ENCODE results near the gene REV1.
"Not testable (repeated sequence)": the region's sequence is repeated elsewhere in the genome, so short reads cannot be mapped to it uniquely, and the experiment has no call there.

Gene REV1

GRCh38 chr2:99503662-99504416 is 14.0 kb upstream of the REV1 start:
- H3K4me1 ChIP-seq (ENCODE audit: control insufficient read depth, insufficient read depth, low read length); H3K36me3 ChIP-seq (ENCODE audit: control insufficient read depth, insufficient read depth, low read length); H3K9ac ChIP-seq (ENCODE audit: low read depth, low read length); H3K9me3 ChIP-seq (ENCODE audit: control insufficient read depth, insufficient read depth, low read length); H3K27me3 ChIP-seq (ENCODE audit: control insufficient read depth, insufficient read depth, low read length); H3K4me3 ChIP-seq (ENCODE audit: low read depth, low read length): not testable (repeated sequence)

GRCh38 chr2:99496021-99496420 is 6.2 kb upstream of the REV1 start:
- Histone ChIP-seq H3K36me3 (ENCODE audit: control insufficient read depth, insufficient read depth, low read length) (no peaks in the 10 kb centered on the region), H3K9me3 (ENCODE audit: control insufficient read depth, insufficient read depth, low read length) (no peaks in the 10 kb centered on the region), H3K4me3 (ENCODE audit: low read depth, low read length) (no peak overlapping the region), H3K4me1 (ENCODE audit: control insufficient read depth, insufficient read depth, low read length) (no peaks in the 10 kb centered on the region), H3K27me3 (ENCODE audit: control insufficient read depth, insufficient read depth, low read length) (no peaks in the 10 kb centered on the region), H3K9ac (ENCODE audit: low read depth, low read length) (no peak overlapping the region)

DNA sequence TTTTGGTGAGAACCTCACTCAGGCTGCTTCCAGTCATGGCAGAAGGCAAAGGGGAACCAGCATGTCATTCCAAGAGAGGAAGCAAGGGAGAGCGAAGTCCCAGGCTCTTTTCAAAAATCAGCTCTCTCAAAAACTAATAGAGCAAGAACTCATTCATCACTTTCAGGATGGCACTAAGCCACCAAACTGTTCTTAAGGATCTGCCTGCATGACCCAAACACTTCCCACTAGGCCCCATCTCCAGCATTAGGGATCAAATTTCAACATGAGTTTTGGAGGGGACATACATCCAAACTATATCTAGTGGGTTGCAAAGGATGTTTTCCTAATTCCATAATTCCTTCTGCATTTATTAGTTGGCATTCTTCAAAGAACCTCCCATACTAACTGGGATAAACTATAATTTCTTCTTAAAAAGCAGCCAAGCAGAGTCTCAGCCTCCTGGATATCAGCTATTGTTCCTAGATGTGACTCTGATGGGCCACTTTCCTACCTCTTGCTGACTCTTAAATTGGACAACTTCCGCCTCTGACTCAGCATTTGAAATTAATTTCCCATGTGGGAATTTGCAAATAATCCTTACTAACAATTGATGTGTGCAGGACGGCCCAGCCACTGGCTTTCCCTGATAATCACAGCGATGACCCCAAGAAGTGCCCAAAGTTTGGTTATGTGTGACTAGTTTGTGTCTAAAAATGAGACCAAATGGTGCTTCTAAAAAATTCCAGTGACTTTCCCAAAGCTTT is 5.5 kb upstream of the REV1 start:
- Histone ChIP-seq H3K9me3 (ENCODE audit: control insufficient read depth, insufficient read depth, low read length) (no peaks in the 10 kb centered on the region), H3K36me3 (ENCODE audit: control insufficient read depth, insufficient read depth, low read length) (no peaks in the 10 kb centered on the region), H3K27me3 (ENCODE audit: control insufficient read depth, insufficient read depth, low read length) (no peaks in the 10 kb centered on the region), H3K4me3 (ENCODE audit: low read depth, low read length) (no peak overlapping the region), H3K4me1 (ENCODE audit: control insufficient read depth, insufficient read depth, low read length) (no peaks in the 10 kb centered on the region), H3K9ac (ENCODE audit: low read depth, low read length) (no peak overlapping the region)

- Histone ChIP-seq H3K27me3 (ENCODE audit: control insufficient read depth, insufficient read depth, low read length) (no peaks in the 10 kb centered on the region), H3K9ac (ENCODE audit: low read depth, low read length) (no peak overlapping the region), H3K9me3 (ENCODE audit: control insufficient read depth, insufficient read depth, low read length) (no peaks in the 10 kb centered on the region), H3K4me3 (ENCODE audit: low read depth, low read length) (no peak overlapping the region), H3K4me1 (ENCODE audit: control insufficient read depth, insufficient read depth, low read length) (no peaks in the 10 kb centered on the region), H3K36me3 (ENCODE audit: control insufficient read depth, insufficient read depth, low read length) (no peaks in the 10 kb centered on the region)
Observed at GRCh38 chr2:99492721-99493120, 2.9 kb upstream of the REV1 start.

- no peaks in the 10 kb centered on the region for H3K27me3 ChIP-seq (ENCODE audit: control insufficient read depth, insufficient read depth, low read length)
- H3K4me1 ChIP-seq (ENCODE audit: control insufficient read depth, insufficient read depth, low read length), result no peaks in the 10 kb centered on the region
- H3K36me3 ChIP-seq (ENCODE audit: control insufficient read depth, insufficient read depth, low read length), result no peaks in the 10 kb centered on the region
- H3K9me3 ChIP-seq (ENCODE audit: control insufficient read depth, insufficient read depth, low read length), result no peaks in the 10 kb centered on the region
- H3K4me3 ChIP-seq (ENCODE audit: low read depth, low read length), result peak overlapping the region; percentile 70
- no peak overlapping the region for H3K9ac ChIP-seq (ENCODE audit: low read depth, low read length)
Observed at GRCh38 chr2:99490623-99491461, 1.0 kb upstream of the REV1 start.

GRCh38 chr2:99489063-99489760 is 605 bp downstream of the REV1 start:
- H3K9me3 ChIP-seq (ENCODE audit: control insufficient read depth, insufficient read depth, low read length), result no peaks in the 10 kb centered on the region

GRCh38 chr2:99488539-99489062 is 1.2 kb downstream of the REV1 start:
- Histone ChIP-seq H3K4me1 (ENCODE audit: control insufficient read depth, insufficient read depth, low read length) (peaks cover 4% of the 10 kb centered on the region), H3K9me3 (ENCODE audit: control insufficient read depth, insufficient read depth, low read length) (no peaks in the 10 kb centered on the region), H3K9ac (ENCODE audit: low read depth, low read length) (peak overlapping the region; percentile 83), H3K27me3 (ENCODE audit: control insufficient read depth, insufficient read depth, low read length) (no peaks in the 10 kb centered on the region), H3K4me3 (ENCODE audit: low read depth, low read length) (peak overlapping the region; percentile 92), H3K36me3 (ENCODE audit: control insufficient read depth, insufficient read depth, low read length) (no peaks in the 10 kb centered on the region)

More at GRCh38 chr2:99489063-99489760, 605 bp downstream of the REV1 start:
- Histone ChIP-seq H3K9ac (ENCODE audit: low read depth, low read length) (peak overlapping the region; percentile 83), H3K4me1 (ENCODE audit: control insufficient read depth, insufficient read depth, low read length) (peaks cover 4% of the 10 kb centered on the region), H3K4me3 (ENCODE audit: low read depth, low read length) (peak overlapping the region; percentile 92), H3K27me3 (ENCODE audit: control insufficient read depth, insufficient read depth, low read length) (no peaks in the 10 kb centered on the region), H3K36me3 (ENCODE audit: control insufficient read depth, insufficient read depth, low read length) (no peaks in the 10 kb centered on the region)

GRCh38 chr2:99487906-99488305 is 1.9 kb downstream of the REV1 start:
- Histone ChIP-seq H3K4me1 (ENCODE audit: control insufficient read depth, insufficient read depth, low read length) (peaks cover 7% of the 10 kb centered on the region), H3K4me3 (ENCODE audit: low read depth, low read length) (no peak overlapping the region), H3K9ac (ENCODE audit: low read depth, low read length) (no peak overlapping the region), H3K36me3 (ENCODE audit: control insufficient read depth, insufficient read depth, low read length) (no peaks in the 10 kb centered on the region), H3K9me3 (ENCODE audit: control insufficient read depth, insufficient read depth, low read length) (no peaks in the 10 kb centered on the region), H3K27me3 (ENCODE audit: control insufficient read depth, insufficient read depth, low read length) (no peaks in the 10 kb centered on the region)

DNA sequence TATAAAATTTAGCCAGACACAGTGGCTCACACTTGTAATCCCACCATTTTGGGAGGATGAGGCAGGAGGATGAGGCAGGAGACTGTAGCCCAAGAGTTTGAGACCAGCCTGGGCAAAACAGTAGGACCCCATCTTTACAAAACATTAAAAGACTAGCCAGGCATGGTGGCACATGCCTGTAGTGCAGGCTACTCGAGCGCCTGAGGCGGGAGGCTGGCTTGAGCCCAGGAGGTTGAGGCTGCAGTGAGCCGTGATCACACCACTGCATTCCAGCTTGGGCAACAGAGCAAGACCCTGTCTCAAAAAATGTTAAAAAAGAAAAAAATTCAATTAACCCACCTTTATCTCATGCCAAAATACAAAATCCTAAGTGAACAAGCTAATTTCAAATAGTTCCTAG is 4.0 kb downstream of the REV1 start:
- Histone ChIP-seq H3K4me1 (ENCODE audit: control insufficient read depth, insufficient read depth, low read length) (peaks cover 7% of the 10 kb centered on the region), H3K4me3 (ENCODE audit: low read depth, low read length) (no peak overlapping the region), H3K36me3 (ENCODE audit: control insufficient read depth, insufficient read depth, low read length) (no peaks in the 10 kb centered on the region), H3K9me3 (ENCODE audit: control insufficient read depth, insufficient read depth, low read length) (no peaks in the 10 kb centered on the region), H3K9ac (ENCODE audit: low read depth, low read length) (no peak overlapping the region), H3K27me3 (ENCODE audit: control insufficient read depth, insufficient read depth, low read length) (no peaks in the 10 kb centered on the region)

GRCh38 chr2:99485411-99485810 is 4.4 kb downstream of the REV1 start:
- no peaks in the 10 kb centered on the region for H3K27me3 ChIP-seq (ENCODE audit: control insufficient read depth, insufficient read depth, low read length)
- no peaks in the 10 kb centered on the region for H3K36me3 ChIP-seq (ENCODE audit: control insufficient read depth, insufficient read depth, low read length)
- H3K4me3 ChIP-seq (ENCODE audit: low read depth, low read length), result no peak overlapping the region
- H3K4me1 ChIP-seq (ENCODE audit: control insufficient read depth, insufficient read depth, low read length), result peaks cover 7% of the 10 kb centered on the region
- no peak overlapping the region for H3K9ac ChIP-seq (ENCODE audit: low read depth, low read length)
- no peaks in the 10 kb centered on the region for H3K9me3 ChIP-seq (ENCODE audit: control insufficient read depth, insufficient read depth, low read length)

DNA sequence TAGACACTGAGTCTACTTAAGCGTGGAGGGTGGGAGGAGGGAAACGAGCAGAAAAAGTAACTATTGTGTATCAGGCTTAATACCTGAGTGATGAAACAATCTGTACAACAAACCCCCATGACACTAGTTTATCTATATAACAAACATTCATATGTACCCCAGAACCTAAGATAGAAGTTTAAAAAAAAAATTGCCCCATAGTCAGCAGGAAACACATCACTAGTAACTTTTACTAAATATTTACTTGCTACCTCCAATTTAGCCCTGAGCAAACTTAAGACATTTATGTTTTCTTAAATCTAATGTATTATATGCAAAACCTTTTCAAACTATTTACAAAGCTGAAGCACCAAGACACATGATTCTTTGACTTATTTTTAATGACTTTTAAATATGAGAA is 5.6 kb downstream of the REV1 start:
- Histone ChIP-seq H3K9me3 (ENCODE audit: control insufficient read depth, insufficient read depth, low read length) (no peaks in the 10 kb centered on the region), H3K4me1 (ENCODE audit: control insufficient read depth, insufficient read depth, low read length) (peaks cover 7% of the 10 kb centered on the region), H3K4me3 (ENCODE audit: low read depth, low read length) (no peak overlapping the region), H3K36me3 (ENCODE audit: control insufficient read depth, insufficient read depth, low read length) (no peaks in the 10 kb centered on the region), H3K9ac (ENCODE audit: low read depth, low read length) (no peak overlapping the region), H3K27me3 (ENCODE audit: control insufficient read depth, insufficient read depth, low read length) (no peaks in the 10 kb centered on the region)

Measured in iPS-15b (cell line).